DMS79 treated with DMSO at 0.1 percent for 48 hours (cell line): ENCODE measurements around the gene SQSTM1.

Source experiments
- DNase-seq: peaks from one replicate; lab custom pipeline; 2025; lab: John Stamatoyannopoulos, UW

Gene SQSTM1

DNA sequence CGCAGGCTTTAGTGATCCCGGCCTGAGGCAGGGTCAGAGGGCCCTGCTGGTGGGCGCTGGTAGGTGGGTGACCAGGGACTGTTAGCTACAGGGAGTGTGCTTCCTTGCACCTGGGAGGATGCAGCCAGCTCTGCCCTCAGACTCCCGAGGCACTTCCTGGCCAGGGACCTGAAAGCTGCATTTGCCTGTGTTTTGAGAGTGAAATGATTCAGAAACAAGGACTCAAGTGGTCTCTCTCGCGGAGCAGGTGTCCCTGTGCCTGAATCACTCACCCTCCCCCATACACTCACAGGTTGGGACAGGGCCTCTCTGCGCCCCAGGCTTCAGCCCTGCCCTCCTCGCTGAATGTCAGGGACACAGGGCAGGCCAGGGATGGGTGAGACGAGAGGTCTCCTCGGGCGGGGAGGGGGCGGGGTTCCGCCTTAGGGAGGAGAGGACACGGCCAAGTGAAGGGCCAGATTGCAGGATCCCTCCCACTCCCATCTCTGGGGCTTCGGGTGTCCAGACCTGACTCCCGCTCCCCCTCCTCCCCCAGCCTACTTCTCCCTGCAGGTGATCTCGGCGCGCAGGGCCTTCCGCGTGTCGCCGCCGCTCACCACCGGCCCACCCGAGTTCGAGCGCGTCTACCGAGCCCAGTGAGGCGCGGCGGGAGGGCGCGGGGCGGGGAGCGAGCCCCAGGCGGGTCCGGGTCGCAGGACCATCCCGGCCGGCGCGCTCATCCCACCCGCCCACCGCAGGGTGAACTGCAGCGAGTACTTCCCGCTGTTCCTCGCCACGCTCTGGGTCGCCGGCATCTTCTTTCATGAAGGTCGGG is 25.4 kb upstream of the SQSTM1 start:
- DNase-seq = peak; percentile 85

DNA sequence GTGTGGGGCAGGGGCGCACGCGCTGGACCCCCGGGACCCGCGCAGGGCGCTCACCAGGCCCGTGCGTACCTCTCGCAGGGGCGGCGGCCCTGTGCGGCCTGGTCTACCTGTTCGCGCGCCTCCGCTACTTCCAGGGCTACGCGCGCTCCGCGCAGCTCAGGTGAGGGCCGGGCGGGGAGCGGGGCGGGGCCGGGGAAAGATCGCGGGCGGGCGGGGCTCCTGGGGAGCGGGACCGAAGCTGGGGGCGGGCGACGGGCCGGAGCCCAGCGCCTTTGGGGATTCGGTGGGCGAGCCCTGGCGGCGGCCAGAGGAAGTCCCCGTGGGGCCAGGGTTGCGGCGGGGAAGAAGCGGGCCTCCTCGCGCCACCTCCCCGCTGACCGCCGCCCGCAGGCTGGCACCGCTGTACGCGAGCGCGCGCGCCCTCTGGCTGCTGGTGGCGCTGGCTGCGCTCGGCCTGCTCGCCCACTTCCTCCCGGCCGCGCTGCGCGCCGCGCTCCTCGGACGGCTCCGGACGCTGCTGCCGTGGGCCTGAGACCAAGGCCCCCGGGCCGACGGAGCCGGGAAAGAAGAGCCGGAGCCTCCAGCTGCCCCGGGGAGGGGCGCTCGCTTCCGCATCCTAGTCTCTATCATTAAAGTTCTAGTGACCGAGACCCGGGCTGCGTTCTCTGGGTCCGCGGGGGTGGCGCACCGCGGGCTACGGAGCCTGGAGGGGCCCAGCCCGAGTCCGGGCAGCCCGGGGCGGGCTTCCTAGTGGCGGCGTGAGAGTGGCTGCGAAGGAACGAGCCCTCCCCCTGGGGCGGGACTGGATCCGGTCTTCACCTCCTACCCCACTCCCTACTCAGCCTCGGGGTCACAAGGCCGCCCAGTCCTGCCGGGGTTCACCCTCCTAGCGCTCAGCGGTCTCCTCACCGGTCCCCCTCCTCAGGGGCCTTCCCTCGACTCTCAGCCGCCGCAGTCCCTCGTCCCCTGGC is 24.6 kb upstream of the SQSTM1 start:
- peak; percentile 70 for DNase-seq

DNA sequence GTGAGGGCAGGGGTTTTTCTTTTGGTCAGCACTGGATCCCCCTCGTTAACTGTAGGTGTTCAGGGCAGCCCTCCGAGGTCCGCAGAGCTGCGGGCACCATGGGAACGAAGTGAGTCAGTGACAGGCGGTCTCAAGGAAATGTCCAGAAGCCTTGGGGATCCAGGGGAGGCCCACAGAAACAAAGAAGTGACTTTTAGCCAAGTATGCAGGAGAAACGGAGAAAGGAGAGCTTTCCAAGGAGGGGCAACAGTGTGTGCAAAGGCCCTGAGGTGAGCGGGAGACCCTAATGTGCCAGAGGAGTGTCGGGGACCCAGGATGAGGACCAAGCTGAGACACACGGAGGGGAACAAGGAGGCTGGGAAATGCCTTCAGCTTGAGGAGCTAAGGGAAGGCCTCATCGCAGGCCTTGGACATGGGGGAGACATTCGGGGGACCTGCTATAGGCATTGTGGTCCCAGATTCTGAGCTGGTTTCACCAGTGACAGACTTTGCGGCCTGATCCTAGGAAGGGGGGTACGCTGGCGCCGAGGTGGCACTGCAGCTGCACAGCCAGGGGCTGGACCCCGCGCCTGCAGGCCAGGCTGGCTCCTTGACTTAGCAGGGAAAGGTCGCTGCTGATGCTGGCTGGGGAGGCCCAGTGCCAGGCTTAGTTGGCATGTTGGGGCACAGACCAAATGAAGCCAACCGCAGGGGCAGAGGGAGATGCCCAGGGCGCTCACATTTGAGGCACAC is 23.7 kb upstream of the SQSTM1 start:
- DNase-seq = no peak

DNA sequence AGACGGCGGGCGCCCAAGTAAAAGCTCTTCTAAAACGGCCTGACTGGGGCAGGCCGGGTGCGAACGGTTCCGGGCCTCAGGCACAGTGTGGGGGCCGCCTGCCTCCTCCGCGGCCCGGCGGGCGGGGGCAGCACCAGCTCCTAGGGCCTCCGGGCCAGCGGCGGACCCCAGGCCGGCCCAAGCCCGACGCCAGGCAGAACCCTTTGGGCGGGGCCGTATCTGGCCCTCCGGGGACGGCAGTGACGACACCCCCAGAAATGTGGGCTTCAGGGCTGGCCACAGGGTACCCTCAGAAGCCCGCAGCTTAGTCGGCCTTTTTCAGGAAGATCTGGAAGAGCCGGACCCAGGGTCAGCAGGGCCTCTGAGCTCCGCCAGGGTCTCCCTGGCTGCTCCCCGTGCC is 23.0 kb upstream of the SQSTM1 start:
- no peak for DNase-seq

DNA sequence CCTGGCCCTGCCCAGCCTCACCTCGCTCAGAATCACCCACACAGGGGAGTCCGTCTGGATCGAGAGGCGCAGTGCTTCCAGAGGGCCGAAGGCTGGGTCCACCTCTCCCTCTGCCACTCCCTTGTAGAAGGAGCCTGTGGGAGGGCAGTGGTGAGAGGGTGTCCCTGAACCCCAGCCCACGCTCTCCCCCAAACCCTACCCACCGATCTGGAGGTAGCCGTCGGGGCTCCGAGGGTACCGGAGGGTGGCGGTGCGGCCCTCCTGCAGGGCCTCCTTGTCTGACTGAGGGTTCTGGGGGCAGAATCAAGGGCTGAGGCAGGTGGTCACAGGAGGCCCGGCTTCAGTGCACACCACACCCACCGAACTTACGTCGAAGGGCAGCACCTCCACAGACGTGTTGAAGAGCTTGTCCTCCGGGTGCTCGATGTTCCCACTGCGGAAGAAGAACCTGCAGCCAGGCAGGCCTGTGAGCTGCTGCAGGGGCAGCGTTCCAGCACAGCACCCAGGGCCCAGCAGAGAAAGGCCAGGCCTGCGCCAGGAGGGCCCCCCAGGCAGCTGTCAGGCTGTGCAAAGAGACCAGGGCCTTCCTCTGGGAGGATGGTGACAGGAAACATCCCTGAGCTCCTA is 22.4 kb upstream of the SQSTM1 start:
- no peak for DNase-seq

DNA sequence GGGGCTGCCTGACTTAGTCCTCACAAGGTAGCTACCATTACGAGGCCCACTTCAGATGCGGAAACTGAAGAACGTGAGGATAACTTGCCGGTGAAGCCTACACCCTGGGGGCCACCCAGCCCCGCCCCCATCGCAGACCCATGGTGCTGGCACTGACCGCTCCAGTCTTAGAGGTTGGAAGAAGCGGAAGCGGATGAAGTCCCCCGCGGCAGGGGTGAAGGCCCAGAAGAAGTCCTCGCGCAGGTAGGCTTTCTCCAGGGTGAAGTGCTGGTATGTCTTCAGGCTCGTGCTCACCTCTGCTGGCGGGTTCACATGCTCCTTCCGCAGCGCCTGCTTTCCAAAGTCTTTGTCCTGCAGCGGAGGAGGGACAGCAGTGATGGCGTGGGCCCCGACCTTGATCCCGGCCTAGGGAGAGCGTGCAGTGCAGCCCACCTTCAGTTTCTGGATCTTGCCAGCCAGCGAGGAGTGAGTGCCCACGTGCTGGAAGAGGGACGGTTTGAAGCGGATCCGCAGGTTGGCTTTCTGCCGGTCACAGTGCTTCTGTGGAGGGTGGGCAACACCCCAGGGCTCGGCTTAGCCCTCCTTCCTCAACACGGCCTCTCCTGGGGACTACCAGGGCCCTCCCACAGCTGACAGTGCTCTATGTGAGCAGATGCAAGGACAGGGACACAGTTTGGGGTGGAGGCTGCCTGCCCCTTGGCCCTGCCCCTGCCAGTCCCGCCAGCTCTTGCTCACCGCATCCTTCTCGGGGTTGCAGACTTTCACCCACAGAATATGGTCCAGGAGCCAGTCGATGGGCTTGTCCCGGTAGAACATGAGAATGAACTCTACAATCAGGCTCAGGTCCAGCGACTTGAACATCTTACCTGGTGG is 21.7 kb upstream of the SQSTM1 start:
- DNase-seq = no peak

DNA sequence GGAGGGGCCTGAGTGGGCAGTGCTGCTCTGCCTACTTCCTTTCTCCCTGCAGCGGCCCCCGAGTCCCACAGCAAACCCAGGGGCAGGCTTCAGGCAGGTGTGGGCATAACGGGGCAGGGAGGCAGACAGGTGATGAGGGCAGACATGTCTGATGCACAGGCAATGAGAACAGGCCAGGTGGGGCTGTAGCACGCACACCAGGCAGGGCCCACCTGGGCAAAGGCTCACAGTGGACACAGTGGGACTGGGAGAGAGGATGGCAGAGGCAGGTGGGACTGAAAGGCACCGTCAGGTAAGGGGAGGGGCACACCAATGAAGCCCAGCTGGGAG is 21.1 kb upstream of the SQSTM1 start:
- no peak for DNase-seq

DNA sequence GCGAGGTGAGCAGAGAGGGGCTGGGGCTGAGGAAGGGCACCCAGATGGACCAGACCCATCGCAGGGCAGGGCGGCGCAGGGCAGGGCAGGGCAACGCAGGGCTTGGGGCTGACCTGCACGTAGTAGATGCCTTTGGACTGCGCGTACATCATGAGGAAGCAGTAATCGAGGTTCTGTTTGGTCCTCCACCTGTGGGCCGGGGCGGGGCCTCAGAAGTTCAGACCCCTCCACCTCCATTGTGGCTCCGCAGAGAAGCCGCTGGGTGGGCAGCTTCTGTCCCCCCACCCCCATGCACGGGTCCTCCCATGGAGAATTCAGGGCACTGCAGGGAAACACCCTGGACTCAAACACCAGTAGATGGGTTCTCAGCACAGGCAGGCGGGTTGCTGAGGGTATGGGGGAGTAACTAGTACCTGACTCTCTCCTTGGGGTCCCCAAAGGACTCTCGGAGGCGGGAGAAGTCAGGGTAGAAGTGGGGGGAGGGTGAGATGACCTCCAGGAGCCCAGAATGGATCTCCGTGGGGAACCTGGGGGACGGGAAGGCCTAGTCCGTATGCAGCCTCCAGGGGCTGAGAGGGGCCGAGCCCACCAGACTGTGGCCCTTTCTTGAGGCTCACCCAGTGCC is 20.5 kb upstream of the SQSTM1 start:
- DNase-seq = no peak

DNA sequence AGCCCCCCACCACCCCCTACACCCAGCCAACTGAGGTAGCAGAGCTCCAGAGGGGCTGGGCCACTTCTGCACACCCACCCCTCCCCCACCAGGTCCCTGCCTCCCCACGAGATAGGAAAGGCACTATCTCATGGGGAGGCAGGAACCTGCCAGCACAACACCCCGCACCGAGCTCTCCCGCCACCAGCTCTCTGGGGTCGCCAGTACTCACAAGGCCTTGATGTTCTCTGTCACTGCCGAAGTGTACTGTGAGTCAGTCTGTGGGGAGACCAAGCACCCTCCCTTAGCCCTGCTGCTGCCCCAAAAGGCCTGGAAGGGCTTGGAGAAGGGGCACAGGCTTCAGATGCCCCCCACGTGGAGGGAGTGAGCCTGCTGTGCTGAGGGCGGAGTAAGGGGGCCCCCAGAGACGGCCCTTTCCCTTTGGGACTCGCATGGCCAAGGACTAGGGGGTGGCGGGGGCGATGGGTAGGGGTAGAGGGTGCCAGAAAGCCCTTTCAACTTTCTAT is 20.0 kb upstream of the SQSTM1 start:
- no peak for DNase-seq

DNA sequence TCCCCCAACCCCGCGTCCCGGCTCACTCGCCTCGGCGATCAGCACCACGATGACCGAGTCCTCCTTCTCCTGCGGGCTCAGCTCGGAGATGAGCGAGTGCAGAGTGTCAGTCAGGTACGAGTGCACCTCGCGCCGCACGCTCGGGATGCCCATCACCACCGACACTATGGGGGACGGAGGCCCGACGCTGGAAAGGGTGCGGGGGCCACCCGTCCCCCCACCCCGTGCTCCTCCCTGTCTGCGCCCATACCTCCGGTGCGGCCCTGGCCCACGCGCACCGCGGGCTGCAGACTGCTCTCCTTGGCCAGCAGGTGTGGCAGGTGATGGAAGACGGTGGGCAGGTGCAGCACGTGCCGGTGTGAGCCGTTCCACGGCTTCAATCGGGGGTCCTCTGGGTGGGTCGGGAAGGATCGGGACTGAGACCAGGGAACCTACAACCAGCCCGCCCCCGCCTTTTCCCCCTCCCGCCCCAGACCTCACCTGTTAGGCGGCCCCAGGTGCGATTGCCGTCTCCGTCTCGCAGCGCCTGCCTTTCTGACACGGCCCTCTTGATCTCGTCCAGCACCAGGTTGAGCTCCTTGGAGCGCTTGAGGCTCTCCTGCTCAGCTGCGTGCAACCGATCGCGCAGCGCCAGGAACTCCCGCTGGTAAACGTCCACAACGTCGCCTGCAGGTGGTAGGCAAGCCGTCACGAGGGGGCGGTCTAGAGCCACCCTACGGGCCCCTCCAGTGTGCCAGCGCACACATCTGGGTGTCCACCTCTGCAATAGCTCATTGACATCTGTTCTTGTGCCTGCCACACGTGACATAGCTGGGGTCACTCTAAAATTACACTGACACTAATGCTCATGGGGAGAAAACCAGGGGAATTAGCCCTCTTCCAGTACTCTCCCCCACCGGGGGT is 19.1 kb upstream of the SQSTM1 start:
- no peak for DNase-seq

DNA sequence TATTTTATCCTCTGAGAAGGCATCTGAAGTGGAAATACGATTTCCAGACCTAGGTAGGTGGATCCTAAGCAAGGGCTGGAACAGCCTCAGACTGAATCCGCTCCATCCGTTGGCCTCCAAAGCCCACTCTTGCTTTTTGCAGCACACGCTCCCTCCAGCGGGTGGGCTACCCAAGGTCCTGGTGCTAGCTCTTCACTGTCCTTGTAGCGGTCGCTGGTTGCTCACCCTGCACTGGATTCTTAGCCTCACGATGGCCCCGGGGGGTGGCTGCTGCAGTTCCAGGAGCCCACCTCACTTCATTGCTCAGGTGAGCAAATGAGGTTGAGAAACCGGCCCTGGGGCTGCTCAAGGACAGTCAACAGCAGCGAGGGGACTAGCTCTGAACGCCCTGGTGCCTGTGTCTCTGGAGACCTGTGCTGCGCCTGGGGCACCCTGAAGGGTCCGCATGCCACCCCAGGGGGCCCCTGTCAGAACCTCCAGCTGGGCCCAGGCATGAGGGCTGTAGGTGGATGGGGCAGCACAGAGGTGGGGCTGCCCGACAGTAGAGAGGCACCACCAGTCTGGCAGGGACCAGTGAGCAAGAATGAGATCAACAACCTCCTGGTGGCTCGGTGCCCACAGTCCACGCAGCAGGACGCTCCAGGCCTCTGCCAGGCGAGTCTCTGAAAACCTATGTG is 18.4 kb upstream of the SQSTM1 start:
- DNase-seq = no peak

DNA sequence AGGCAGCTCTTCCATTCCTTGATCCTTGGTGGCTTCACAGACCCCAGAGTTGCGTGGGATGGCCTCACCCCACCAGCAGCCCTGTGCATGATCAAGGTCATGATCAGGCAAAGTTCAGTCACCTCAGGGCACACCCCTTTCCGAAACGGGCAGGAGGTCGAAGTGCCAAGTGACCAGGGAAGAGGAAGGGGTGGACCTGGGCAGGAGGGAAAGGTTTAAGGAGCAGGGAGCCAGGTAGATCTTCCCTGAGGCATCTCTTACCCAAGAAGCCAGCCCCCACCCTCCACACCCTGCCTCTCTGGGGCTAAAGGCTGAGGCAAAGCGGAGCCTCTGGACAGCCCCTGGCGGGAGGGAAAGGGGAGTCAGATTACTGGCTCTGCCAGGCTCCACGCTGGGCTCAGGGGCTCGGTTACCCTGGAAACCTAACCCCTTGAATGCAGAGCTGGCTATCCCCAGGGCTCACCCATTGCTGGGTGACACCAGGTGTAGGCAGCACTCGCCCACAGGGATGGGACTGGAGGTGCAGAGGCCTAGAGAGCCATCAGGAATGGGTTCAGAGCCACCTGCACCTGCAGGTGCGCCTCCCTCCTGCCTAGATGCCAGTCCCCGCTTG is 17.6 kb upstream of the SQSTM1 start:
- peak; percentile 80 for DNase-seq

DNA sequence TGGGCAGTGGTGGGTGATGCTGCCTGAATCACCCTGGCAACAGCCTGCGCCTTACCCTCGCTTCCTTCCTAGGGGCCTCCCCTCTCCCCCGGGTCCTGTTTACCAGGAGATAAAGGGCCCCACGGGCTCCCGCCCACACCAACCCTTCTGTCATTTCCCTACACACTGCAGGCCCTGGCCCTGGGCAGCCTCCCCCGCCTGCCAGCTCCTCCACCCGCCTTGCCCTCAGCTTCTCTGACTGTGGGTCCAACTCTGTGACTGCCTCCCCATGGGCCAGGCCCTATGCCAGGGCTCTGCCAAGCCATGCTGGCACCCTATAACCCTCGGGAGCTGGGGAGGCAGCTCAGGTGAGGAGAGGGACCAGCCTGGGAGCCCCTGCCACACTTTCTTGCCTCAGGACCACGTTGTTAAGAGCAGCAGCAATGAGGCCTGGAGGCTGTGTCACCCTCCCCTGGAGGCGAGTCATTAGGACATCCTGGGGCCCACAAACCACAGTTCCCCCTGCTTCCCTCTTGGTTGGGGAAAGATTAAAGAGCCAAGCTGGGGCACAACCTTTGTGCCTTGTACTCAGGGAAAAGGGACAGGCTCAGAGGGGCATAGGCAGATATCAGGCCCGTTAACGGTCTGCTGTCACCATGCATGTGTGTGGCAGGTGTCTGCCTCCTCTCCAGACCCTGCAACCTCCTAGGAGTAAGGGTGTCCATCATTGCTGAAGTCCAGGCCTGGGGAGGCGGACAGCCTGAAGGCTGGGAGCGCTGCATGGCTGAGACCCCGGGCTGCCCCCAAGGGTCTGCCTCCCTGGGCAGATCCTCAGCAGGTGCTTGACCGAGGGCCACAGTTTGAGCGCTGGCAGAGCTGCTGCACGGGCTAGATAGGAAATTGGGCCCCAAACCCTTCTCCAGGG is 16.8 kb upstream of the SQSTM1 start:
- no peak for DNase-seq

DNA sequence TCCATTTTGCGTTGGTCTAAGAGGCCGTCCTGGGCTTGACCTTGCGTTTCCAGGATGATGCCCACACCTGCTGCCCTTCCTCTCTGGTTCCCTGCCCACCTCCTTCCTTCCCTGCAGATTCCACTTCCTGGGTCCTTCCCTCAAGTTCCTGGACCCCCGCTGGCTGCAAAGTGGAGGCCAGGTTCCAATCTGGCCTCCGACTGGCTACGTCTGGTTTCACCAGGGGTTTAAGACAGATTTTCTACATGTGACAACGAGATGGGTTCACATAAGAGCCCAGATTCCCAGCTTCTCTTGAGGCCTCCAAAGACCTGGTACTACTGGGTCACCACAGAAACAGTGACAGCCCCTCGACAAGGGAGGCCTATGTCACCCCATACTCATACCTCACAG is 16.2 kb upstream of the SQSTM1 start:
- peak; percentile 24 for DNase-seq

DNA sequence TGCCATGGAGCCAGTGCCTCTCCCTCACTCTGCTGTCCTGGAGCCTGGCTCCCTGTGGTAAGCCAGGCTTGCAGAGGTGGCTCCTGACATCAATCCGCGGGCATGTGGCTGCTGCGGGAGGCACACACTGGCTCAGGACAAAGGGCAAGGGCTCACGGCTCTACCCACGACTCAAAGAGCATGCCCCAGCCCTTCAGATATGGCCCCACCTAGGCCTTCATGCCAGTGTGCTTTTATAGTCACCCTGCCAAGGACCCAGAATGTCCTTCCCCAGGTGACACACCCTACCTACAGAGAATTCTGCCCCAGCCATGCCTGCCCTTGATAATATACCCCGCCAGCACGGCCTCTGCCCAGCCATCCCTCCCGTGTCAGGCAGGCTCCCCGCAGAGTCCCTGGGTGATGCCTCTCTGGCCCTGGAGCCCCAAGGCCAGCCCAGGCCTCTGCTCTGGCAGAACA is 15.6 kb upstream of the SQSTM1 start:
- DNase-seq = peak; percentile 24

DNA sequence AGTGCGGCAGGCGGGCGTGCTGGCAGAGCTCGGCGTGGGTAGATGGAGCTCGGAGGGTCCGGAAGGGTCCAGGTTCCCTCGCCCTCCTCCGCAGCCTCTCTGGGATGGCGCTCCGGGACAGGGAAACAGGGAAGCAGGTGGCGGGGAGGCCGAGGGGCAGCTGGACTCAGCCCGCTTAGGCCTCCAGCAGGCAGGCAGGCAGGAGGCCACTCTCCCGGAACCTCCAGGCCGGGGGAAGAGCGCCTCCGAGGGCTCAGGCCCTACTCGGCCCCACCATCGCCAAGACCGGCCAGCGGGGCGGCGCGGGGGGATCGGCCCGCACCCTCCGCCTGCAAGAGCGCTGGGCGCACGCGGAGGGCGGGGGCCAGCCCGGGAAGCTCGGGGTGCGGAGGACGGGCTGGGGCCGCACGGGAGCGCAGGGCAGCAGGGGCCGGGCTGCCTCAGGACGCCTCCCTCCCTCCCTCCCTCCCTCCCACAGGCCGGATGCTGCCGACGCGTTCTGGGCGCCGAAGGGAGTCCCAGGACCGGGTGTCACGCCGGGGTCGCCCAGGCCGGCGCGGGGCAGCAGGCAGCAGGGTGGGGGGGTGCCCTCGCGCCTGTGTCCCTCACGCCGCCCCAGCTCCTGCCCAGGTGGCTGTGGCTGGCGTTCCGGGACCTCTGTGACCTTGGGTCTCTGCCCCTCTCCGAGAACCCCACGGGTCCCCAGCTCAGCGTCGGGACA is 15.0 kb upstream of the SQSTM1 start:
- no peak for DNase-seq
